ENCODE results near the gene ASB10. TPM values are rescaled to one million over a fixed set of nuclear protein-coding genes. Genes with fewer than 3 reads are reported as not detected.

Gene ASB10
- total and polyA plus RNA-seq, 2 experiments from 2014 or later: not detected

DNA sequence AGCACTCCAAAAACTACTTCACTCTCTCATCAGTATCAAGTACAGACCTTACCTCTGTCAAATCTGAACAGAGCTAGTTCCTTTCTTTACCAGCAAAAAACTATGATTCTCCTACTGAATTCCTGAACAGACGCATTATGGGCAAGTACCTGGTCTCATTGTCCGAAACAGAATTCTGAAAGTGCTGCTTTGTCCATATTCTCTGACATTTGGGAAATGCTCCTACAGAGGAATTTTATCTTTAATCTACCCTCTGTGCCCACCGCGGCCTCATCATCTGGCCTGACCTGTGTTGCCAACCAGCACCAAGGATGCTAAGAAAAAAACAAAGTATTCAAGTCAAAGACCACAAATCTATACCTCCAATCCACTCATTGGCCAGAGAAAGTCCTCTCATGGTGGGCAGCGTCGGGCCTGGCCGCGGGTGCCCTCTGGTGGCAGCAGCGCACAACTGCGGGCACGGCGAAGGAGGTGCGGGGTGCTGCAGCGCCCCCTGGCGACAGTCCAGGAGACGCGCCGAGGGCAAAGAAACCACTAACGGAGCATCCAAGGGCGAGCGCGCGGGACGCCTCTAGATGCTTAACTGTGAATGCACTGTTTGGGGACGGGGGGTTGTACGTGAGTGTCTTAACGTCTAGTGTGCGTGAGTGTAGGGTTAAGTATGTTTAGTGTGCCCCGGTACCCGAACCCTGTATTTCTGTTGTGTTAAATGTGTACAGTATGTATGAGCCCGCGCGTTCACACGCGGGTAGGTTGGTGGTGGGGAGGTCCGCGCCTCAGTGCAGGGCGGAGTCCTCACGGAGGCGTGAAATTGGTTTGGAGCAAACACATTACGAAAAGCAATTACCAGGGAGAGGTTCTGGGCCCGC is 14.5 kb downstream of the ASB10 start (continued):
- TF ChIP-seq ZNF462 (CRISPR knock-in tag; IDR thresholded peaks at IDR 0.05): no peak
- no peak for TF ChIP-seq JUNB (IDR thresholded peaks at IDR 0.05; ENCODE audit: unreplicated experiment)
- TF ChIP-seq CTCF (conservative IDR thresholded peaks at IDR 0.05; ENCODE audit: low read depth in 2 of 2): peak; percentile 100

GRCh38 chr7:151168787-151169162 is 18.3 kb downstream of the ASB10 start:
- H3K36me3 ChIP-seq (ENCODE audit: insufficient read depth): no peaks in the 10 kb centered on the region
- H3K4me3 ChIP-seq: peak overlapping the region; percentile 65; the same call in 1 of the 2 replicates
- peak overlapping the region; percentile 73 for H3K4me3 Mint-ChIP-seq
- peaks cover 13% of the 10 kb centered on the region for H3K4me1 Mint-ChIP-seq
- H3K79me2 ChIP-seq (replicated peaks; ENCODE audit: insufficient read depth): no peaks in the 10 kb centered on the region
- H3K9me2 ChIP-seq (ENCODE audit: insufficient read depth): no peaks in the 10 kb centered on the region
- H3F3A ChIP-seq (replicated peaks; ENCODE audit: low read depth): peaks cover 13% of the 10 kb centered on the region; the same call in 1 of the 2 replicates
- peaks cover 14% of the 10 kb centered on the region for H3K9me3 Mint-ChIP-seq
- H3K36me3 Mint-ChIP-seq (ENCODE audit: low read depth): peaks cover 10% of the 10 kb centered on the region; the same call in 2 of the 3 replicates
- no peak overlapping the region for H3K27ac Mint-ChIP-seq
- no peak for DNase-seq (ENCODE audit: low spot score)
- H2AFZ ChIP-seq: no peak overlapping the region; the same call in 1 of the 2 replicates
- peaks cover 11% of the 10 kb centered on the region for H4K20me1 ChIP-seq (replicated peaks; ENCODE audit: insufficient read depth)
- peaks cover 48% of the 10 kb centered on the region for H3K27me3 Mint-ChIP-seq (ENCODE audit: insufficient read depth, low read depth, poor library complexity)
- TF ChIP-seq, protein P1, sequence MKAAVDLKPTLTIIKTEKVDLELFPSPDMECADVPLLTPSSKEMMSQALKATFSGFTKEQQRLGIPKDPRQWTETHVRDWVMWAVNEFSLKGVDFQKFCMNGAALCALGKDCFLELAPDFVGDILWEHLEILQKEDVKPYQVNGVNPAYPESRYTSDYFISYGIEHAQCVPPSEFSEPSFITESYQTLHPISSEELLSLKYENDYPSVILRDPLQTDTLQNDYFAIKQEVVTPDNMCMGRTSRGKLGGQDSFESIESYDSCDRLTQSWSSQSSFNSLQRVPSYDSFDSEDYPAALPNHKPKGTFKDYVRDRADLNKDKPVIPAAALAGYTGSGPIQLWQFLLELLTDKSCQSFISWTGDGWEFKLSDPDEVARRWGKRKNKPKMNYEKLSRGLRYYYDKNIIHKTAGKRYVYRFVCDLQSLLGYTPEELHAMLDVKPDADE (IDR thresholded peaks at IDR 0.05): no peak
- ATAC-seq: no peak
- peak overlapping the region; percentile 87 for H3K4me2 ChIP-seq
- peaks cover 10% of the 10 kb centered on the region for H3K4me1 ChIP-seq (ENCODE audit: insufficient read depth)
- no peak overlapping the region for H3K27ac ChIP-seq (ENCODE audit: low read depth)
- peaks cover 98% of the 10 kb centered on the region for H3K27me3 ChIP-seq (ENCODE audit: insufficient read depth)
